Measurements from ENCODE around the gene MAMDC2. TPM values are rescaled to one million over a fixed set of nuclear protein-coding genes. Genes with fewer than 3 reads are reported as not detected.

The MAMDC2 gene
- total and polyA plus RNA-seq, 2 donors from 2014 or later: 1.5 to 7.1 TPM

GRCh38 chr9:70250221-70250620 is 206.6 kb downstream of the MAMDC2 start:
- no peak for TF ChIP-seq CTCF (IDR thresholded peaks at IDR 0.05; ENCODE audit: borderline replicate concordance, extremely low read depth, insufficient read depth)
- no peak overlapping the region for H3K9ac ChIP-seq (ENCODE audit: low read length in 3 of 3)
- no peaks in the 10 kb centered on the region for H3K36me3 ChIP-seq (ENCODE audit: control insufficient read depth in 2 of 3, insufficient read depth in 3 of 3, low read length in 3 of 3)
- intact Hi-C loops (cut with DNase I): no loop called here
- no peaks in the 10 kb centered on the region for H3K27me3 ChIP-seq (ENCODE audit: control insufficient read depth, insufficient read depth, low read length)
- no peaks in the 10 kb centered on the region for H3K9me3 ChIP-seq (ENCODE audit: control insufficient read depth in 2 of 3, insufficient read depth in 1 of 3, low read length in 3 of 3)
- H3K4me3 ChIP-seq (ENCODE audit: low read length in 3 of 3): no peak overlapping the region
- FAIRE-seq (no peak), DNase-seq (no peak)
- no peaks in the 10 kb centered on the region for H3K4me1 ChIP-seq (ENCODE audit: control insufficient read depth in 2 of 3, insufficient read depth in 2 of 3, low read depth in 1 of 3, low read length in 3 of 3)
- no peak overlapping the region for H3K27ac ChIP-seq (ENCODE audit: low read depth in 2 of 2, low read length in 2 of 2)

- FAIRE-seq: no peak
- no peak for TF ChIP-seq CTCF (IDR thresholded peaks at IDR 0.05; ENCODE audit: borderline replicate concordance, extremely low read depth, insufficient read depth)
- intact Hi-C loops (cut with DNase I): no loop called here
- Histone ChIP-seq H3K36me3 (ENCODE audit: control insufficient read depth in 2 of 3, insufficient read depth in 3 of 3, low read length in 3 of 3) (no peaks in the 10 kb centered on the region), H3K27me3 (ENCODE audit: control insufficient read depth, insufficient read depth, low read length) (no peaks in the 10 kb centered on the region), H3K9me3 (ENCODE audit: control insufficient read depth in 2 of 3, insufficient read depth in 1 of 3, low read length in 3 of 3) (no peaks in the 10 kb centered on the region), H3K4me3 (ENCODE audit: low read length in 3 of 3) (peak overlapping the region; percentile 50 to 76 (median 59)), H3K4me1 (ENCODE audit: control insufficient read depth in 2 of 3, insufficient read depth in 2 of 3, low read depth in 1 of 3, low read length in 3 of 3) (peaks cover 2 to 14% (median 11%) of the 10 kb centered on the region in 3 donors), H3K27ac (ENCODE audit: low read depth in 2 of 2, low read length in 2 of 2) (no peak overlapping the region), H3K9ac (ENCODE audit: low read length in 3 of 3) (peak overlapping the region in 2 of 3 donors; percentile 16 to 65)
- peak in 1 of 5 donors; percentile 14 for DNase-seq
Observed at GRCh38 chr9:70255486-70255885, 211.8 kb downstream of the MAMDC2 start.

- FAIRE-seq: no peak
- Histone ChIP-seq H3K36me3 (ENCODE audit: control insufficient read depth in 2 of 3, insufficient read depth in 3 of 3, low read length in 3 of 3) (no peaks in the 10 kb centered on the region), H3K4me1 (ENCODE audit: control insufficient read depth in 2 of 3, insufficient read depth in 2 of 3, low read depth in 1 of 3, low read length in 3 of 3) (peaks cover 4 to 14% (median 13%) of the 10 kb centered on the region in 3 donors), H3K9me3 (ENCODE audit: control insufficient read depth in 2 of 3, insufficient read depth in 1 of 3, low read length in 3 of 3) (no peaks in the 10 kb centered on the region), H3K4me3 (ENCODE audit: low read length in 3 of 3) (peak overlapping the region; percentile 50 to 76 (median 59)), H3K27ac (ENCODE audit: low read depth in 2 of 2, low read length in 2 of 2) (peak overlapping the region; percentile 5 to 13), H3K9ac (ENCODE audit: low read length in 3 of 3) (peak overlapping the region; percentile 36 to 71 (median 65)), H3K27me3 (ENCODE audit: control insufficient read depth, insufficient read depth, low read length) (no peaks in the 10 kb centered on the region)
- intact Hi-C loops (cut with DNase I): no loop called here
- peak in 4 of 5 donors; percentile 28 to 78 (median 60) for DNase-seq
- TF ChIP-seq CTCF (IDR thresholded peaks at IDR 0.05; ENCODE audit: borderline replicate concordance, extremely low read depth, insufficient read depth): no peak
Observed at GRCh38 chr9:70256123-70256551, 212.5 kb downstream of the MAMDC2 start.

GRCh38 chr9:70257502-70257901 is 213.9 kb downstream of the MAMDC2 start:
- H3K36me3 ChIP-seq (ENCODE audit: control insufficient read depth in 2 of 3, insufficient read depth in 3 of 3, low read length in 3 of 3): no peaks in the 10 kb centered on the region
- intact Hi-C loops (cut with DNase I): no loop called here
- FAIRE-seq: no peak
- DNase-seq: peak in 2 of 5 donors; percentile 34 to 38
- peak overlapping the region; percentile 95 to 97 (median 96) for H3K4me3 ChIP-seq (ENCODE audit: low read length in 3 of 3)
- no peaks in the 10 kb centered on the region for H3K27me3 ChIP-seq (ENCODE audit: control insufficient read depth, insufficient read depth, low read length)
- H3K9ac ChIP-seq (ENCODE audit: low read length in 3 of 3): peak overlapping the region in 2 of 3 donors; percentile 71 to 89
- no peaks in the 10 kb centered on the region for H3K9me3 ChIP-seq (ENCODE audit: control insufficient read depth in 2 of 3, insufficient read depth in 1 of 3, low read length in 3 of 3)
- H3K4me1 ChIP-seq (ENCODE audit: control insufficient read depth in 2 of 3, insufficient read depth in 2 of 3, low read depth in 1 of 3, low read length in 3 of 3): peaks cover 4 to 14% (median 13%) of the 10 kb centered on the region in 3 donors
- peak overlapping the region; percentile 94 to 98 for H3K27ac ChIP-seq (ENCODE audit: low read depth in 2 of 2, low read length in 2 of 2)
- TF ChIP-seq CTCF (IDR thresholded peaks at IDR 0.05; ENCODE audit: borderline replicate concordance, extremely low read depth, insufficient read depth): no peak
